ENCODE measurements around the gene RIIAD1. TPM values are rescaled to one million over a fixed set of nuclear protein-coding genes. Genes with fewer than 3 reads are reported as not detected.

Gene RIIAD1
- total RNA-seq, 4 donors from 2014 or later = not detected

- Histone ChIP-seq H3K27me3 (no peaks in the 10 kb centered on the region), H3K4me1 (peaks cover 10 to 18% of the 10 kb centered on the region in 2 donors), H3K4me3 (replicated peaks in 1 of 3) (no peak overlapping the region), H3K9me3 (no peaks in the 10 kb centered on the region), H3K36me3 (no peaks in the 10 kb centered on the region), H3K27ac (no peak overlapping the region)
- 77 to 94% methylated on average over 2 of the region's 2 CpGs for WGBS, 2 donors
- TF ChIP-seq, protein P1, sequence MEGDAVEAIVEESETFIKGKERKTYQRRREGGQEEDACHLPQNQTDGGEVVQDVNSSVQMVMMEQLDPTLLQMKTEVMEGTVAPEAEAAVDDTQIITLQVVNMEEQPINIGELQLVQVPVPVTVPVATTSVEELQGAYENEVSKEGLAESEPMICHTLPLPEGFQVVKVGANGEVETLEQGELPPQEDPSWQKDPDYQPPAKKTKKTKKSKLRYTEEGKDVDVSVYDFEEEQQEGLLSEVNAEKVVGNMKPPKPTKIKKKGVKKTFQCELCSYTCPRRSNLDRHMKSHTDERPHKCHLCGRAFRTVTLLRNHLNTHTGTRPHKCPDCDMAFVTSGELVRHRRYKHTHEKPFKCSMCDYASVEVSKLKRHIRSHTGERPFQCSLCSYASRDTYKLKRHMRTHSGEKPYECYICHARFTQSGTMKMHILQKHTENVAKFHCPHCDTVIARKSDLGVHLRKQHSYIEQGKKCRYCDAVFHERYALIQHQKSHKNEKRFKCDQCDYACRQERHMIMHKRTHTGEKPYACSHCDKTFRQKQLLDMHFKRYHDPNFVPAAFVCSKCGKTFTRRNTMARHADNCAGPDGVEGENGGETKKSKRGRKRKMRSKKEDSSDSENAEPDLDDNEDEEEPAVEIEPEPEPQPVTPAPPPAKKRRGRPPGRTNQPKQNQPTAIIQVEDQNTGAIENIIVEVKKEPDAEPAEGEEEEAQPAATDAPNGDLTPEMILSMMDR (IDR thresholded peaks at IDR 0.05) = no peak
- no peak for TF ChIP-seq POLR2A (IDR thresholded peaks at IDR 0.05)
- intact Hi-C loops (cut with DNase I) = loop anchor here (10.0 kb wide), 3 partner anchors 98 to 292 kb away; partner anchors contain the start of genes C2CD4D and RORC
- no peak for DNase-seq
Observed at GRCh38 chr1:151737026-151737425, 15.7 kb downstream of the RIIAD1 start.

DNA sequence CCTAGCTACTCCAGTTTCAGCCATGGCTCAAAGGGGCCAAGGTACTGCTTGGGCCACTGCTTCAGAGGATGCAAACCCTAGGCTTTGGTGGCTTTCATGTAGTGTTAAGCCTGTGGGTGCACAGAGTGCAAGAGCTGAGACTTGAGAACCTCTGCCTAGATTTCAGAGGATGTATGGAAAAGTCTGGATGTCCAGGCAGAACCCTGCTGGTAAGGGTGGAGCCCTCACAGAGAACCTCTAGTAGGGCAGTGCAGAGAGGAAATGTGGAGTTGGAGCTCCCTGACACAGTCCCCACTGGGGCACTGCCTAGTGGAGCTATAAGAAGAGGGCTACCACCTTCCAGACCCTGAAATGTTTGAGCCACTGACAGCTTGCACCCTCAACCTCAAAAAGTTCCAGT is 16.2 kb downstream of the RIIAD1 start:
- H3K4me1 ChIP-seq = peaks cover 10 to 18% of the 10 kb centered on the region in 2 donors
- H3K36me3 ChIP-seq = no peaks in the 10 kb centered on the region
- TF ChIP-seq POLR2A (IDR thresholded peaks at IDR 0.05) = no peak
- TF ChIP-seq, protein P1 (IDR thresholded peaks at IDR 0.05) = no peak
- H3K27ac ChIP-seq = no peak overlapping the region
- no peaks in the 10 kb centered on the region for H3K27me3 ChIP-seq
- H3K4me3 ChIP-seq (replicated peaks in 1 of 3) = no peak overlapping the region
- intact Hi-C loops (cut with DNase I) = loop anchor here (10.0 kb wide), 3 partner anchors 97 to 293 kb away; partner anchors contain the start of genes C2CD4D and RORC
- no peaks in the 10 kb centered on the region for H3K9me3 ChIP-seq
- no peak for DNase-seq

GRCh38 chr1:151739590-151740355 is 18.5 kb downstream of the RIIAD1 start:
- Histone ChIP-seq H3K36me3 (no peaks in the 10 kb centered on the region), H3K4me3 (replicated peaks in 1 of 3) (no peak overlapping the region), H3K27ac (peak overlapping the region; percentile 54 to 76 (median 63)), H3K9me3 (no peaks in the 10 kb centered on the region), H3K4me1 (peaks cover 10 to 18% of the 10 kb centered on the region in 2 donors), H3K27me3 (no peaks in the 10 kb centered on the region)
- intact Hi-C loops (cut with DNase I) = loop anchor here (10.0 kb wide), 3 partner anchors 95 to 295 kb away; partner anchors contain the start of genes C2CD4D and RORC
- peak; percentile 87 to 88 for DNase-seq
- 18 to 21% methylated on average over 3 of the region's 3 CpGs for WGBS, 2 donors
- TF ChIP-seq, protein P1 (IDR thresholded peaks at IDR 0.05) = peak in 1 of 6 experiments; percentile 11
- TF ChIP-seq POLR2A (IDR thresholded peaks at IDR 0.05) = peak in 1 of 2 donors; percentile 43

GRCh38 chr1:151741516-151741915 is 20.2 kb downstream of the RIIAD1 start:
- no peak overlapping the region for H3K4me3 ChIP-seq (replicated peaks in 1 of 3)
- no peaks in the 10 kb centered on the region for H3K36me3 ChIP-seq
- no peak overlapping the region for H3K27ac ChIP-seq
- DNase-seq = no peak
- no peaks in the 10 kb centered on the region for H3K27me3 ChIP-seq
- H3K9me3 ChIP-seq = no peaks in the 10 kb centered on the region
- TF ChIP-seq, protein P1 (IDR thresholded peaks at IDR 0.05) = no peak
- no peak for TF ChIP-seq POLR2A (IDR thresholded peaks at IDR 0.05)
- WGBS, 2 donors = 94 to 99% methylated on average over 4 of the region's 4 CpGs
- intact Hi-C loops (cut with DNase I) = no loop called here
- peaks cover 10 to 18% of the 10 kb centered on the region in 2 donors for H3K4me1 ChIP-seq

- no peak for DNase-seq
- H3K4me1 ChIP-seq = no peaks in the 10 kb centered on the region
- peaks cover 12 to 19% of the 10 kb centered on the region in 2 donors for H3K36me3 ChIP-seq
- H3K4me3 ChIP-seq (replicated peaks in 1 of 3) = no peak overlapping the region
- WGBS, 2 donors = 64 to 73% methylated on average over 1 of the region's 1 CpG
- intact Hi-C loops (cut with DNase I) = no loop called here
- TF ChIP-seq, protein P1 (IDR thresholded peaks at IDR 0.05) = no peak
- no peak for TF ChIP-seq POLR2A (IDR thresholded peaks at IDR 0.05)
- H3K27me3 ChIP-seq = no peaks in the 10 kb centered on the region
- H3K9me3 ChIP-seq = no peaks in the 10 kb centered on the region
- H3K27ac ChIP-seq = no peak overlapping the region
Observed at GRCh38 chr1:151756291-151756690, 35.0 kb downstream of the RIIAD1 start.

Measured in thyroid gland (tissue), 4 donors.